GM19463 (cell line): ENCODE data around the gene FAM13B.
A peak's percentile ranks its signal among the peaks of the same experiment; 100 is the strongest.
"Not testable (repeated sequence)": the region's sequence is repeated elsewhere in the genome, so short reads cannot be mapped to it uniquely, and the experiment has no call there.

Source experiments
- ATAC-seq: cut with Tn5 transposase; IDR thresholded peaks from one replicate; pipeline ENCODE4 v1.9.1; 2021; ENCODE audit warnings: mild to moderate bottlenecking, moderate library complexity; ENCODE audit not compliant: unreplicated experiment

The FAM13B gene

DNA sequence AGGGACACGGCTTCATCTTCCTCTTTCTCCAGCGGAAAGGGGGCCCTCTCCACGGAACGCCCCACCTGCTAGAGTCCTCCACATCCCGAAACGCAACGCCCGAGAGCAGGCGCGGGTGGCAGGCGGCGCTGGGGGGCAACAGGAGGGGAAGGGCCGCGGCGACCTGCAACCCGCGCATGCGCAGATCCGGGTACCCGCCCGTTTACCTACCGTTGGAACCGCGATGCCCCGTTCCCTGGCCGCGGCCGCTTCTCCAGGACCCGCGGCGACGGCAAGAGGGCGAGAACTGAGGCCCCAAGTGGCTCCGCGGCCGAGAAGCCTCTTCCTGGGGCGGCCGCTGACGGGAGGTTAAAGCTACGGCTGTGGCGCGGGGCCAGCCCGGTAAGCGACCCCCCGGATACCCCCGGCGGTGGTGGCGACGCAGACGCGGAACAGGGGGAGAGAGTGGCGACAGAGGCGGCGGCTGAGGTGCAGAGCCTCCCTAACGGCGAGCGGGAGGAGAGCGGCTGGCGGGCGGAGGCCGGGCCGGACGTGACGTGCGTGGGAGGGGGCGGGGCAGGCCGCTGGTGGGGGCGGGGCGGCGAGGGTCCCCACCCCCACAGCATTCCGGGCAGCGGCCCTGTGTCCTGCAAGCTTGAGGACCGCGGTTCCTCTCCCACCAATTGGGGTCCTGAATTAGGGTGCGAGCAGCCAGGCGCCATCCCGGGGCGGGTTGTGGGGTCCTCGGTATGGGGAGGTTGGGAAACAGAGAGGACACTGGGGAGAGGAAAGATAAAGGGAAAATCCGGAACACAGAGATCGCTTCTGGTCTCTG, at the start of gene FAM13B:
FAM13B (minus strand) TSS at position 508 of the 814 bp plus-strand sequence. CDS start 13,968 bp downstream, outside the sequence.
- ATAC-seq, result peak; percentile 46

DNA sequence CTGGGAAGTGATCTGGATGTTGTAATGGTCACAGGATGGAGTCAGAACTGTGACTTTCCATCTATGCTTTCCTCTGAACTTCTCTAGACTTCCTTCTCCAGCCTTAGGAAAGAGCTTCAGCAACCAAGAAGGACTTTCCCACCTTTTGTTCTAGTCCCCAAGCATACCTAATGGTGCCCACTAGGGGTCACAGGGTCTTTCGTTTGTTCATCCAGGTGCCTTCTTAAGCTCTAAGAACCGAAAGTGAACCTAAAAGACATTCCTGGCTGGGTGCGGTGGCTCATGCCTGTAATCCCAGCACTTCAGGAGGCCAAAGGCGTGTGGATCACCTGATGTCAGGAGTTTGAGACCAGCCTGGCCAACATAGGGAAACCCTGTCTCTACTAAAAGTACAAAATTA, 49.2 kb upstream of the FAM13B start:
- ATAC-seq, result no peak

DNA sequence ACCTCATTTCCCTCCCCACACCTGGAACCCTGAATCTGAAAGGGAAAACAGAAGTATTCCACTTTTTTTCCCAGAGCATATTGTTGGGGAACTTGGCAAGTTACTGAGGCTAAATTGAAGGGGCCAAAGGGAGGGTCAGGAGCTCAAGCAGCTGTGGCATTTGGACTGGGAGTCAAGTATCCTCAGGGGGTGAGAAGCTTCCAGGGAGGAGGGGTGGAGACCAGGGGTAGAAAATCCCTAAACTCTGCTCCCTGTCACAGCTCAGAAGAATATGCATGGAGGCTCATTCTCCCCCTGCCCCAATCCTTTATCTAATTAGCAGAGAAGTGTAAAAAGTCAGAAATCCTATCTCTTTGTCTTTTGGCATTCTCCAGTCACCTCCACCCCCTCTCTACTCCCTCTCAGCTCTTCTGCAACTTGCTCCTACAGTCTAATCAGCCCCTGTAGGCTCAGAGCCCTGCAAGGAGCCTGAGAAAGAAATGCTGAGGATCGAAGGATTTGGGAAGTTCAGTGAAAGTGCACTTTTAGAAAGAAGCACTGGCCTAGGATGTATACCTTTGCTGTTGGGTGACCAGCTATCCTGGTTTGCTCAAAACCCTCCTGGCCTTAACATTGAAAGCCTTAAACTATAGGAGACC, 45.2 kb upstream of the FAM13B start:
- no peak for ATAC-seq

DNA sequence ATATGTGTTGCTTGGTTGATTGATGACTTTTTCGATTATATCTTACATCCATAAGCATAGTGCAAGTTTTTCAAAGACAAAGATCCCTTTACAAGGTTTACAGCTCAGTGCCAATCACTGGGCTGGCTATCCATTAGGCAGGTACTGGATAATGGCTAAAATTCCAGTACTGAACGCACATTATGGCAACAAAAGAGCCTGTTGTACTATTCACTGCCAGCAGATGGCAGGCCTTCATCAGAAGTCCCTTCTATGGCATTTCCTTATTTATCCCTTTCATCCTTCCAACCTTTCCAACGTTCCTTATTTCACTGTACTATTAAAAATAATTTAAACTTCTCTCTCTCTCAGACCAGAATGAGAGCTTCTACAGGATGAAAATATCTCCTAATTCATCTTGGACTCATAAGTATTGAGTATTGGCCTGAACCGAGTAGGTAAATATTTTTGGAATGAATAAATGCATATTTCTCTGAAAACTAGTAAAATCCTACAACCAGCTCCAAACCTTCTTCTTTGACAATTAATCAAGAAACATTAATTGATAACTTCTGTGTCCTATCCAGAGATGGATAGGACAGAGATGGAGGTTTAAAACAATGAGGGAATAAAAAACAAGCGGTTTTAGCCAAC, 44.3 kb upstream of the FAM13B start:
- no peak for ATAC-seq

DNA sequence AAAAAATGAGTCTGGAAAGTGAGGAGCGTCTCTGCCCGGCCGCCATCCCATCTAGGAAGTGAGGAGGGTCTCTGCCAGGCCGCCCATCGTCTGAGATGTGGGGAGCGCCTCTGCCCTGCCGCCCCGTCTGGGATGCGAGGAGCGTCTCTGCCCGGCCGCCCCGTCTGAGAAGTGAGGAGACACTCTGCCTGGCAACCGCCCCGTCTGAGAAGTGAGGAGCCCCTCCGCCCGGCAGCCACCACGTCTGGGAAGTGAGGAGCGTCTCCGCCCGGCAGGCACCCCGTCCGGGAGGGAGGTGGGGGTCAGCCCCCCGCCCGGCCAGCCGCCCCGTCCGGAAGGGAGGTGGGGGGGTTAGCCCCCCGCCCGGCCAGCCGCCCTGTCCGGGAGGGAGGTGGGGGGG, 37.1 kb upstream of the FAM13B start:
- not testable (repeated sequence) for ATAC-seq

DNA sequence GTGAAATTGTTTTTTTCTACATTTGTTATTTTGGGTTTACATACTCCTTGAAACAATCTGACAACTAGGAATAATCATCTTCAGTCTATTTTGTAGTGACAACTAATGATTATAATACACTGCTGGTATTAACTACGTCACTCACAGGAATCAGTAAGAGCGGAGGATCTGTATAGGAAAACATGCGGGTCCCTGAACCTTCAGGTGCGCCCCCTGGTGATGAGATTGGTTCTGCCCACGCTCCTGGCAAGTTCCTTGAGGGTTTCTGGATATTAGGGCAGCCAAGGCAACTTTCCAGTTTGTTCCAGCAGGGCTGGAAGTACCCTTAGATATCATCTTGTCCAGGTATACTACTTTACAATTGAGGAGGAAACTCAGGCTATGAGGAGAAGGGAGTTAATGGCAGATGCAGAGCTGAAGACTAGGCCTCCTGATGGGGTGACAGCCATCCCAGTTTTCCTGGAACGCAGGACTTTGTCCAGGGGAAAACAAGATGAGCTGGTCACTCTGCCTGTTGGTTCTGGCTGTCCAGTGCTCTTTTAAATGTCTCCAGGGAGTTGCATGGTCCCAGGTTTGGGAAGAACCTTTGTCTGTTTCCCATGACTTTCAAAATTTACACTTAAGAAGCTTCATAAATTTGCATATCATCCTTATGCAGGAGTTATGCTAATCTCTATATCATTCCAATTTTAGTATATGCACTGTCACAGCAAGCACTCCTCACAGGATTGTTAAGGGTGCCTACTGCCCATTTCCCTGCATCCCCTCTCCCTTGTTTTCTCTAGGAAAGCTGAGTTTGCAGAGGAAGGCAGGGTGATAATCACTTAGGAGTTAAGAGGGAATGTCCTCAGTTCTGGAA, 36.1 kb upstream of the FAM13B start:
- peak; percentile 60 for ATAC-seq

DNA sequence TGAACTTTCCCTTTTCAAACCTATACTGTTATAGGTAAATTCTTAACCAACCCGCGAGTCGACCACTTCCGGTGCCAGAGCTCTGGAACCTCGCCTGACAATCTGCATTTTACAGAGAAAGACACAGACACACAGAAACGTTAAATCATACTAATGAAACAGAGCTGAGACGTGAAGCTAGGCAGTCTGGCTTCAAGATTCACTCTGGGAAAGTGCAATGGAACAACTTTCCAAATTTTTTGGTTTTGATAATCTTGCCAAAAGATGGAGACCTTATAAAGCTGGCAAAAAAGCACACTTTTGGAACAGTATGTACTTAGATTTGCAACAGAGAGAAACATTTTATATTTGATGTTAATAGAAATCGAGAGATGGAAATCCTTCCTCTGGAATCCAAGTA, 35.1 kb upstream of the FAM13B start:
- ATAC-seq, result no peak

DNA sequence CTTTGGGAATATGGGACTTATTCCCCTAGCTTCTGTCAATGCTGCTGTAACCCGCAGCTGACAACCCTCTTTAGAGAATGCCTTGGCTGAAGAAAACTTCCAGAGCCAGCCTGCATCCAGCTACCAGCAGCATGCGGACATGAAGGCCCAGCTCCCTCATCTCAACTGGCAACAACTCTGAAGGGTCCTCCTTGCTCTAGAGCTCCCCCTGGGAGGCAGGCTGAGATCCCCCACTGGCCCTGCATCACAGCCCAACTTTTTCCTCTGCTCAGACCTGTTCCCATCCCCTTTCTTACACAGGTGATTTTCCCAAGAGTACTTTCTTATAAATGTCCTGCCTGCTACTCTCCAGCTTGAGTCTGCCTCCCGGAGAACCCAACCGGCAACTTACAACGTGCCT, 32.2 kb upstream of the FAM13B start:
- ATAC-seq, result no peak

DNA sequence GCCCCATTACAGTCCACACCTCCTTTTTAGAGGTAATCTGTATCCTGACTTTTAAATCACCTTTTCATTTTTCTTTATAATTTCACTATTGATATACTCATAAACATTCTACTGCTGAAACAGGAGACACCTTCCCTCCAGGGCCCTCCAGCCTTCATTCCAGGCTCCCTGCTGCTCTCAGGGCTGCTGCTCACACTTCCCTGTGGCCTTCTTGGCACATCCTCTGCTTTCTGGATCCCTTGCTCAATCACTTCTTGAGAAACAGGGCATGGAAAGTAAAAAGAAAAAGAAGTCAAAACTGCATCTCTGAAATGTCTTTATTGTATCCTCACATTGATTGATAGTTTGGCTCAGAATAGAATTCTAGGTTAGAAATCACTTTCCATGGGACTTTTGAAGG, 31.6 kb upstream of the FAM13B start:
- no peak for ATAC-seq

DNA sequence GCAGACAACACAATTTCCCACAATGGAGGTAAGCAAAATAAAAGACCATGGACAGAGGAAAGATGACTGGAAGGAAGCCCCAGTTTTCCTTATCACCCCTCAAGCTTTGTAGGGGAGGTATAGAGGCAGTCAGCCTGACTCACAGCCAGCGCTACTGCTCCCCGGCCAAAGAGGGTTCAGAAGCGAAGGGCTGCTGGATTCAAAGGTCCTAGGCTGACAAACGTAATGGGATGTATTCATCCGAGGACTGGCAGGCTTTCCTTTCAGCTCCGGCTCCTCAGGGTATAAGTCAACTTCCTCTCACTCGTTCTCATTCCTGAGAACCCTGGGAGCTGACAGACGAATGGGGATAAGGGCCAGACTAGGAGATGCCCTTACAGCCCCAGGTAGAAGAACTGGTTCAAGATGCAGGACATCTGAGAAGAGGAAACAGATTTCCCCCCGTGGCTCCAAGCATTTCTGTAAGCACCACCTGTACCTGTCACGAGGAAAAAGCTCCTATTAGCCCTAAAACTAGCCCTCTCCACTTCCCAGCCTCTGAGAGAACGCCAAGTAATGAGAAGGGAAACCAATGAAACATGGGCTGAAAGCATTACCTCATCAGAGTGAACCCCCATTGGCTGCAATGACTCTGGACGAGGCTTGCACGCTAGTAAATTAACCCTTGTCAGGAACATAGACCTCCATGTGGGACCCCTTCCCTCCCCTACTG, 22.1 kb upstream of the FAM13B start:
- no peak for ATAC-seq

DNA sequence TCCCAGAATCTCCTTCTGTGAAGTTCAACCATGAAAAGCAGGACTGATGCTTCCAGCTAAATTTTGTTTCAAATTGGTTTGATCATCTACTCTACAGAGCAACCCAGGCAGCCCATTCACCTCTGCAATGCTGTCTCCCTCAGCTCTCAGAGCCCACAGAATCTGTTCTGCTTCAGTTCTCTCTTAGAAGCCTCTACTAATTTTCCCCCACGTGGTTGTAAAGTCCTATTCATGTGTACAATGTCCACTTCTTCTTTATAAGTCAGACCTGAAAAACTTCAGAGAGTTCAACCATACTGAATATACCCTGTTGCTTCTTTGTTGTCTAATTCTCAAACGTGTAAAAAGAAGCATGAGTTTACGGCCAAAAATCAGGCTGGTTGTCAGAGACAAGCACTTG, 21.3 kb upstream of the FAM13B start:
- ATAC-seq, result no peak

DNA sequence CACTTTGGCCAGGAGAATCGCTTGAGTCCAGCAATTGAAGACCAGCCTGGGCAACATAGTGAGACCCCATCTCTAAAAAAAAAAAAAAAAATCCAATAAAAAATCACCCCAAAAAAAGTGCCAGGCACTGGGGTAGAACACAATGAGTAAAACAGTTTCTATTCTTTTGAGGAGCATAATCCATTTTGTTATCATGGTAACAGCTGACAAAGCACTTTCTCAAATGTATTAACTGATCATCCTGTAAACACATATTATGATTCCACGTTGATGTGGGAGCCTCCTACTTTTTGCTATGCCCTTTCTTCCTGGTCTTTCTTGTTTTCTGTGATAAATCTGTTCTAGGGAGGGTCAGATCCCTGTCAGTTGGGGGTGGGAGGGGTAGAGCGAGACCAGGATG, 20.7 kb upstream of the FAM13B start:
- ATAC-seq, result no peak

DNA sequence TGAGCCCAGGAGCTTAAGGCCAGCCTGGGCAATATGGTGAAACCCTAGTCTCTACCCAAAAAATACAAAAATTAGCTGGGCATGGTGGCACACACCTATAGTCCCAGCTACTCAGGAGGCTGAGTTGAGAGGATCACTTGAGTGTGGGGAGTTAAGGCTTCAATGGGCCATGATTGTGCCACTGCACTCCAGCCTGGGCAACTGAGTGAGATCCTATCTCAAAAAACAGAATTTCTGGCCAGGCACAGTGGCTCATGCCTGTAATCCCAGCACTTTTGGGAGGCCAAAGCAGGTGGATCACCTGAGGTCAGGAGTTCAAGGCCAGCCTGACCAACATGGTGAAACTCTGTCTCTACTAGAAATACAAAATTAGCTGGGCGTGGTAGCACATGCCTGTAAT, 19.8 kb upstream of the FAM13B start:
- not testable (repeated sequence) for ATAC-seq

DNA sequence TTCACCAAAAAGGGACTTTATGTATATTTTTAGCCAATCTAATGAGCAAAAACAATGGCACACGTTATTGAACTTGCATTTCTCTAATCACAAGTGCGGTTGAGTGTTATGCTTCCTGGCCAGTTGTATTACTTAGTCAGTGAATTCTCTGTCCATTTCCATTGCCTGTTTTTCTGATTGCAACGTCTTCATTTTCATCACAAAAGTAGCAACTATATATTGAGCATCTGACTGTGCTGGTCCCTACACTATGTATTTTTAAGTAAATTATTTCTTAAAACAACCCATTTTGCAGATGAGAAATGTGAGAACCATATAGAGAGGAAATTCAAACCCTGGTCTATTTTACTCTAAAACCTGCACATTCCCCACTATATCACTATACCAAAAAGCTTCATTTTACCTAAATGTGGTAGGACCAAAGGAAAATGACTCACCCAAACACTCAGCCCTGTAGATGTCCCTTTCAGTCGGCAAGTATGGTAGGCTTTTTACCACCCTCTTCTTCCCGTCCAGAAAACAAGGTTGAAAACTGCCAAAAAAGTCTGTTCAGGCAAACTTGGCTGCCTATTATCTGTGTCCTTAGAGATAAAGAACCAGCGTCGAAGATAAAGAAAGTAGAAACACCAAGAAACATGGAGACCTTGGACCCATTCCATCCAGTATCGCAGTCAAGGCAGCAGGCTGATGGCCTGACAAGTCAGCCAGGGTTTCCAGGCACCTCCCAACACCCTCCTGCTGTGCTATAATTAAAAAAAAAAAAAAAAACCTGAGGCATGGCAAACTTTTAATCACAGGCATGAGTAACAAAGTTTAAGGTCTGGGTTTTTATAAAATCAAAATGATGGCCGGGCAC, 18.8 kb upstream of the FAM13B start:
- no peak for ATAC-seq

DNA sequence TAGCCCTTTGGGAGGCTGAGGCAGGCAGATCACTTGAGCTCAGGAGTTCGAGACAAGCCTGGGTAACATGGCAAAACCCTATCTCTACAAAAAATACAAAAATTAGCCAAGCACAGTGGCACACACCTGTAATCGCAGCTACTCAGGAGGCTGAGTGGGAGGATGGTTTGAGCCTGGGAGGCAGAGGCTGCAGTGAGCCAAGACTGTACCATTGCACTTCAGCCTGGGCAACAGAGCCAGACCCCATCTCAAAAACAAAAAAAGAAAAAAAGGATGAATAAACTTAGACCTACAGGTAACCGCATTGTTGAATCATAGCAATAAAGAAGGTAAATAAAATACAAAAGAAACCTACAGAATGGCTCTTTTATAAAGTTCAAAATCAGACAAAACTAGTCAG, 12.4 kb upstream of the FAM13B start:
- not testable (repeated sequence) for ATAC-seq

DNA sequence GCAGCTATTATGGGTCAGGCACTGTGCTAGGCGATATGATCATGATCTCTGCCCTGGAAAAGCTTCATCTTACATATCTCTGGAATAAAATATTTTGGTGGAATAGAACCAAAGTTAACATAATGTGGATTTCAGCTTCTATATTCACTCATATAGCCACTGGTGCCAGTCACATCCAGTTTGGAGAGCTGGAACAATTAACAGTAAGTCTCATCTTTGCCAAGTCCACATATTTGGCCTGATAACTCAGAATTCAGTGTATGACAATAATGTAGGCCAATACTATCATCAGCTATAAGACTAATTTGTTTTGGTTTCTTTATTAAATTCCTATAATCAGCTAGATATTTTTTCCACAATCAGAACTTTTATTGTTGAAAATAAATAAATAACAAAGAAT, 5.9 kb upstream of the FAM13B start:
- ATAC-seq, result no peak

DNA sequence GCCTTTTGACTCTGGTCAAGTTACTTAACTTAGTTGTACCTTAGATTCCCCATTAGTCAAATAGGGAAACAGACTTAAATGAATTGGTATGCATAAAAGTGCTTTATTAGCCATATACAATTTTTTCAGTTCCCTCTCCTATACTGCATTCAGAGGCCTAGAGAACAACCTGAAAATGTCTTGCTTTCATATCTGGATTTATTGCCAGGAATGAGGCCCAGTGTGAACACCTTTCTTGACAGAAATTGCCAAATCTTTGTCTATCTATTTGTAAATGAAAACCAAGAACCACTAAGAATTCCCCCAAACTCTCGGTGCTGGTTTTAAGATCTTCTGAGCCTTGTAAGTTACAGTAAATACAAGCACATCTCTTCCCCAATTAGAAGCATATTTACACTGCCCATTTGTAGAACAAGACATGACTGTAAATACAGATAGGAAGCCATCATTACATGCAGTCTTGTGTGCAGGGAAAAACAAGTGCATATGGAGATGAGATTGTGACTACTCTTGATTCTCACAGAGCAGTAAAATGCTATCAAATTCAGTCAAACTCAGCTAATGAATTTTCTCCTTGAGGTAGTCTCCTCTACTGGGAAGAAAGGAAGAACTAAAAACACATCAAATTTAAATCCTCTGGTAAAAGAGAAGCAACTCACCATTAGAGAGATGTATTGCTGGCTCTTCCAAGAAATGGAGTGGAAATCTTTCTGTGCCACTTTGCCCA, 5.2 kb upstream of the FAM13B start:
- no peak for ATAC-seq

DNA sequence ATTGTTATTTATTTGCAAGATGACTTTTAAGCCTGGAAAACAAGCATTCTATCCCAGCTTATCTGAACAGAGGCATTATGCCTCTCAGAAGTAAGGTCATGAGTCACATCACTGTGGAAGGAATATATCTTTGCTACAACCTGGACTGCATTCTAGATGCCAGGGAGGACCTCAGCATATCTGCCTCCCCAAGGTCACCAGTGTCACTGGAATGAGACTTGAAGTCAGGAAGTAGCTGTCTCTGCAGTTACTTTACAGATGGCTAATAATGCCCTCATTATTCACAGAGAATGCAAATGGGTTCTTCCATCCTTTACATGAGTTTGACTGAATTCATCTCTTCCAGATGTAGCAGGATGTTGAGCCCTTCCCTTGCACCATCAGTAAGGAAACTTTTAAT, 4.4 kb upstream of the FAM13B start:
- no peak for ATAC-seq
